GM12878 (cell line): Measurements from ENCODE around the gene TMEM131L. TPM values are rescaled to one million over a fixed set of nuclear protein-coding genes. Genes with fewer than 3 reads are reported as not detected.
A peak's percentile ranks its signal among the peaks of the same experiment; 100 is the strongest.

Experiments
- ATAC-seq: fragments of 200-7000 bp; cut with Tn5 transposase; 3 replicates; pipeline ENCODE4 v1.9.1; 2020; ENCODE audit warnings: mild to moderate bottlenecking, moderate library complexity
- BruUV-seq: library from RNA; stranded (reverse); fragments of 400-500 nt; replicated peaks from 2 replicates; lab custom pipeline; 2021; lab: Mats Ljungman, UMichigan
- CTCF ChIA-PET: fragments of 300-600 bp; sonication (Branson Sonifier 250); formaldehyde crosslinking; extraction: SDS; loops from one replicate; lab custom pipeline; 2021; ENCODE audit warnings: inconsistent platforms; lab: Yijun Ruan, JAX
- POLR2A ChIA-PET: fragments of 350-600 bp; formaldehyde crosslinking; extraction: SDS; loops from one replicate; lab custom pipeline; 2021; ENCODE audit warnings: inconsistent platforms; lab: Charles Lee
- RAD21 ChIA-PET: fragments of 300-600 bp; sonication (Branson Sonifier 250); formaldehyde crosslinking; loops from one replicate; lab custom pipeline; 2023; ENCODE audit warnings: antibody characterized with exemption; ENCODE audit not compliant: unreplicated experiment; lab: Charles Lee
- SMC1A ChIA-PET: fragments of 300-600 bp; sonication (Branson Sonifier 250); formaldehyde crosslinking; loops from one replicate; lab custom pipeline; 2023; ENCODE audit not compliant: unreplicated experiment, uncharacterized antibody; lab: Charles Lee
- DNase-seq: peaks from one replicate; pipeline ENCODE4 v3.0.0-alpha.2; 2011; ENCODE audit warnings: low read depth, low spot score
- FAIRE-seq: peaks from 3 replicates; lab custom pipeline; 2011; peaks lifted over from hg19 to GRCh38; lab: Jason Lieb, UNC
- H2AFZ ChIP-seq: 2 replicates; pipeline ENCODE4 v1.6.0; 2011; ENCODE audit warnings: low read depth, low read length, control low read depth; ENCODE audit not compliant: control insufficient read depth
- H3K27ac ChIP-seq: 2 replicates; pipeline ENCODE4 v1.5.1; 2011; ENCODE audit warnings: control low read depth; ENCODE audit not compliant: control insufficient read depth, insufficient read depth
- H3K27me3 ChIP-seq, 2 experiments: replicated peaks in 1 of 2; 2 replicates each; pipeline versions ENCODE4 v1.6.0 to v1.6.1; 2011; ENCODE audit warnings: low read length in 1 of 2; ENCODE audit not compliant: control insufficient read depth in 2 of 2, insufficient read depth in 2 of 2
- H3K36me3 ChIP-seq, 2 experiments: 2 replicates each; pipeline ENCODE4 v1.5.1; 2011; ENCODE audit warnings: low read length in 1 of 2; ENCODE audit not compliant: control insufficient read depth in 2 of 2, insufficient read depth in 2 of 2
- H3K4me1 ChIP-seq: 2 replicates; pipeline ENCODE4 v1.6.1; 2011; ENCODE audit warnings: mild to moderate bottlenecking, low read length, moderate library complexity, mixed read lengths; ENCODE audit not compliant: control insufficient read depth, insufficient read depth
- H3K4me2 ChIP-seq: 2 replicates; pipeline ENCODE4 v1.6.0; 2011; ENCODE audit warnings: control low read depth; ENCODE audit not compliant: control insufficient read depth, insufficient read depth
- H3K4me3 ChIP-seq: fragments of 200-600 bp; sonication (generic); 2 replicates; pipeline ENCODE4 v1.5.1; 2016
- H3K79me2 ChIP-seq: 2 replicates; pipeline ENCODE4 v1.6.0; 2011; ENCODE audit warnings: low read length; ENCODE audit not compliant: control insufficient read depth, insufficient read depth
- H3K9ac ChIP-seq: 2 replicates; pipeline ENCODE4 v1.8.0; 2011; ENCODE audit warnings: low read length, control low read depth, mixed read lengths; ENCODE audit not compliant: control insufficient read depth, insufficient read depth
- H3K9me3 ChIP-seq: replicated peaks from 3 replicates; pipeline ENCODE4 v1.5.1; 2011; ENCODE audit warnings: mild to moderate bottlenecking, low read length; ENCODE audit not compliant: control insufficient read depth, insufficient read depth
- H4K20me1 ChIP-seq: 2 replicates; pipeline ENCODE4 v1.6.0; 2011; ENCODE audit not compliant: control insufficient read depth, insufficient read depth
- ATF7 ChIP-seq: fragments of 450-650 bp; IDR thresholded peaks from 2 replicates; pipeline ENCODE4 v1.6.1; 2016; ENCODE audit warnings: low read depth, mild to moderate bottlenecking
- CBFB ChIP-seq: IDR thresholded peaks from 2 replicates; pipeline ENCODE4 v1.6.1; 2016; ENCODE audit warnings: antibody characterized with exemption, low read depth
- HDAC2 ChIP-seq: fragments of 200-600 bp; sonication (generic); IDR thresholded peaks from 2 replicates; pipeline ENCODE4 v1.6.1; 2017
- IRF4 ChIP-seq: IDR thresholded peaks from 2 replicates; pipeline ENCODE4 v1.6.1; 2011; ENCODE audit warnings: low read depth, low read length
- MYC ChIP-seq: IDR thresholded peaks from 2 replicates; pipeline ENCODE4 v1.6.1; 2011; ENCODE audit warnings: mild to moderate bottlenecking, low read length, moderate library complexity, inconsistent platforms; ENCODE audit not compliant: insufficient read depth, insufficient replicate concordance, insufficient read length, severe bottlenecking
- NFYB ChIP-seq: IDR thresholded peaks from 2 replicates; pipeline ENCODE4 v1.6.1; 2011; ENCODE audit warnings: low read depth, mild to moderate bottlenecking, low read length, improper control_type of control experiment, moderate library complexity; ENCODE audit not compliant: insufficient read depth
- RUNX3 ChIP-seq: IDR thresholded peaks from 2 replicates; pipeline ENCODE4 v1.6.1; 2012; ENCODE audit warnings: low read length, inconsistent platforms
- WGBS: methylation state at CpG from one replicate; pipeline ENCODE4 v1.1.6; 2016; ENCODE audit warnings: low lambda C conversion rate; ENCODE audit not compliant: insufficient replicate concordance, insufficient coverage; ENCODE audit errors: missing lambda C conversion rate; 5-methylcytosine and 5-hydroxymethylcytosine counted together
- in situ Hi-C: fragments of 300-500 bp; cut with MboI; formaldehyde crosslinking; loops from 9 replicates; pipeline ENCODE4 v1.14.3; 2018; ENCODE audit warnings: mixed read lengths
- intact Hi-C: fragments of 100-400 bp; cut with micrococcal nuclease; formaldehyde crosslinking; loops from one replicate; pipeline ENCODE4 v1.14.2; 2022; ENCODE audit not compliant: unreplicated experiment
- polyA plus RNA-seq, 11 experiments: library from polyadenylated mRNA; depleted of rRNA in 4 of 11; unstranded in 6 of 11; stranded (reverse) in 5 of 11; fragments of >200 nt; fragmentation: Nextera tagmentation in 4 of 11; fragmentation: Illumina TruSeq in 1 of 11; extraction: Ambion mirVana in 4 of 11; extraction: Trizol in 1 of 11; gene quantifications; 1 replicate in 1 of 11; 2 replicates in 10 of 11; pipeline versions ENCODE4 v1.2.1 to v1.2.3, GENCODE V29; 2011 to 2016; ENCODE audit warnings: inconsistent platforms in 2 of 11, missing spikeins in 2 of 11, low read depth in 1 of 11
- total RNA-seq, 4 experiments: library from RNA; depleted of rRNA in 3 of 4; stranded (reverse); fragments of >200 nt in 3 of 4; fragmentation: Illumina TruSeq in 1 of 4; extraction: Trizol in 1 of 4; gene quantifications; 2 replicates each; pipeline versions ENCODE4 v1.2.1 to v1.2.3, GENCODE V29; 2013 to 2021
- TF ChIP-seq, protein P1 (sequence below): fragments of 450-650 bp; formaldehyde crosslinking; IDR thresholded peaks from 2 replicates; pipeline ENCODE4 v1.5.0; 2022; ENCODE audit warnings: mild to moderate bottlenecking, missing genetic modification characterization

The TMEM131L gene
- total and polyA plus RNA-seq, 10 of the 15 experiments (the other 5 are each of a cell fraction or from before 2014, with no cell fraction given) = 8.5 to 101 (median 74.4) TPM

- TF ChIP-seq, protein P1, sequence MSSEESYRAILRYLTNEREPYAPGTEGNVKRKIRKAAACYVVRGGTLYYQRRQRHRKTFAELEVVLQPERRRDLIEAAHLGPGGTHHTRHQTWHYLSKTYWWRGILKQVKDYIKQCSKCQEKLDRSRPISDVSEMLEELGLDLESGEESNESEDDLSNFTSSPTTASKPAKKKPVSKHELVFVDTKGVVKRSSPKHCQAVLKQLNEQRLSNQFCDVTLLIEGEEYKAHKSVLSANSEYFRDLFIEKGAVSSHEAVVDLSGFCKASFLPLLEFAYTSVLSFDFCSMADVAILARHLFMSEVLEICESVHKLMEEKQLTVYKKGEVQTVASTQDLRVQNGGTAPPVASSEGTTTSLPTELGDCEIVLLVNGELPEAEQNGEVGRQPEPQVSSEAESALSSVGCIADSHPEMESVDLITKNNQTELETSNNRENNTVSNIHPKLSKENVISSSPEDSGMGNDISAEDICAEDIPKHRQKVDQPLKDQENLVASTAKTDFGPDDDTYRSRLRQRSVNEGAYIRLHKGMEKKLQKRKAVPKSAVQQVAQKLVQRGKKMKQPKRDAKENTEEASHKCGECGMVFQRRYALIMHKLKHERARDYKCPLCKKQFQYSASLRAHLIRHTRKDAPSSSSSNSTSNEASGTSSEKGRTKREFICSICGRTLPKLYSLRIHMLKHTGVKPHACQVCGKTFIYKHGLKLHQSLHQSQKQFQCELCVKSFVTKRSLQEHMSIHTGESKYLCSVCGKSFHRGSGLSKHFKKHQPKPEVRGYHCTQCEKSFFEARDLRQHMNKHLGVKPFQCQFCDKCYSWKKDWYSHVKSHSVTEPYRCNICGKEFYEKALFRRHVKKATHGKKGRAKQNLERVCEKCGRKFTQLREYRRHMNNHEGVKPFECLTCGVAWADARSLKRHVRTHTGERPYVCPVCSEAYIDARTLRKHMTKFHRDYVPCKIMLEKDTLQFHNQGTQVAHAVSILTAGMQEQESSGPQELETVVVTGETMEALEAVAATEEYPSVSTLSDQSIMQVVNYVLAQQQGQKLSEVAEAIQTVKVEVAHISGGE (CRISPR knock-in tag) = no peak
These were observed 44.2 kb upstream of the TMEM131L start (continued) for GRCh38 chr4:153421941-153422340.

DNA sequence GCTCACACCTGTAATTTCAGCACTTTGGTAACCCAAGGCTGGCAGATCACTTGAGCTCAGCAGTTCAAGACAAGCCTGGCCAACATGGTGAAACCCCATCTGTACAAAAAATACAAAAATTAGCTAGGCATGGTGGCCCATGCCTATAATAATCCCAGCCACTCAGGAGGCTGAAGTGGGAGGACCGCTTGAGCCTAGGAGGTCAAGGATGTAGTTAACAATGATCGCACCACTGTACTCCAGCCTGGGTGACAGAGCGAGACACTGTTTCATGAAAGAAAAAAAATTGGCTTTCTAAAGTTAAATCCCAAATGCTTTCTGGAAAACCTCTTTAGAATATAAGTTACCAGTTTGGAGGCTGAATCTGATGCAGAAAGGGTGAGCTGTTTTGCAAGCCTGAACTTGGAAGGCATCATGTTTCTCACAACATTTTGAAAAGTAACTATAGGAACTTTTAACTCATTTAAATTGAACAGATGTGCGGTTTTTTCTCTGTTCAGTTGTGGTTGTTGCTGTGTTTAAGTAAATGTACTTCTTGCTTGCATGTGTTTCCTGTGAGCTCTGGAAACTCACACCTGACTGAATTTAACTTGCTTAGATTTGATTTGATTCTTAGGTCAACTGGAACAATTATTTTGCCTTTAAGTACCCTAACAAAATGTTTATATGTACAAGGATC is 39.8 kb upstream of the TMEM131L start:
- ATAC-seq = peak; percentile 58
- no peak for DNase-seq
- CTCF ChIA-PET = interaction anchor here (0.9 to 1.3 kb wide), 2 partner anchors 117 to 146 kb away, joined by 3 read pairs; no protein-coding TSS in a partner anchor
- Histone ChIP-seq H3K4me3 (no peak overlapping the region), H3K79me2 (no peaks in the 10 kb centered on the region), H4K20me1 (no peaks in the 10 kb centered on the region), H3K4me1 (peaks cover 20% of the 10 kb centered on the region), H3K27me3 (no peaks in the 10 kb centered on the region)
- BruUV-seq = no TSS peak
- no peak for TF ChIP-seq IRF4
- peak; percentile 85 for TF ChIP-seq RUNX3
- TF ChIP-seq NFYB = no peak
- TF ChIP-seq MYC = no peak
- no peak for TF ChIP-seq ATF7
- TF ChIP-seq CBFB = 0 out of 2 replicates have a peak, but pooled peaks have one; percentile 31
- TF ChIP-seq HDAC2 = no peak
- TF ChIP-seq, all 136 proteins: peak for 2
- peak overlapping the region; percentile 27; the same call in 1 of the 2 replicates for H2AFZ ChIP-seq
- WGBS = 48% methylated on average over 4 of the region's 4 CpGs
- intact Hi-C loops (no loop called here), in situ Hi-C loops (no loop called here)
- POLR2A ChIA-PET = interaction anchor here (0.6 to 1.5 kb wide), 3 partner anchors 9 to 57 kb away, joined by 3 to 10 read pairs (median 5); no protein-coding TSS in a partner anchor
- no peaks in the 10 kb centered on the region for H3K9me3 ChIP-seq
- H3K9ac ChIP-seq = no peak overlapping the region
- peak overlapping the region; percentile 86 for H3K4me2 ChIP-seq
- peak; percentile 85 for FAIRE-seq
- 0 out of 2 replicates have a peak overlapping the region, but pooled peaks have one; percentile 4 for H3K27ac ChIP-seq
- H3K36me3 ChIP-seq = no peaks in the 10 kb centered on the region
- RAD21 ChIA-PET = interaction anchor here (0.9 to 1.5 kb wide), 5 partner anchors 12 to 147 kb away, joined by 3 to 7 read pairs (median 4); partner anchors contain the start of gene TMEM131L
- SMC1A ChIA-PET = interaction anchor here (1.3 to 2.0 kb wide), 5 partner anchors 11 to 217 kb away, joined by 3 to 7 read pairs (median 6); no protein-coding TSS in a partner anchor
